GM12873 (cell line): Measurements from ENCODE around the gene SCG3.

Experiments
- CTCF ChIP-seq: IDR thresholded peaks from 2 replicates; pipeline ENCODE4 v1.5.1; 2012; ENCODE audit warnings: low read depth, mild to moderate bottlenecking, moderate library complexity, low read length, control low read depth; ENCODE audit not compliant: insufficient read depth; ENCODE audit errors: missing control alignments

SCG3 gene

DNA sequence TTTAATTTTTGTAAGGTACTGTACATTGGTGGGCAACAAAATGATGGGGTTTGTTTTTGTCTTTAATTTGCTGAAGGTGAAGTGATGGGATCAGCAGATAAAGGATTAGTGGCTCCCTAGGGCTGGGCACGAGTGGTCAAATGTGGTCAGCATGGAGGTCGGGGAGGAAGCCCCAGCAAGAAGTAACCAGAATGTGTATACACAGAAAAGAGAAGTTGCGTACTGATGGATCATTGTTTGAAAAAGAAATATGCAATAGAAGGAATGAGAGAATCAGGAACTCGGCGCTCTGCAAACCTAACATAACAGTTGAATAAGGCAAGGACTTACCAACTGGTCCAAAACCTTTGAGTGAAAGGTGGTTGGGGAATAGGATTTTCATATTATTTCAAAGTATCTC lies 71.6 kb downstream of the SCG3 start:
- no peak for TF ChIP-seq CTCF

DNA sequence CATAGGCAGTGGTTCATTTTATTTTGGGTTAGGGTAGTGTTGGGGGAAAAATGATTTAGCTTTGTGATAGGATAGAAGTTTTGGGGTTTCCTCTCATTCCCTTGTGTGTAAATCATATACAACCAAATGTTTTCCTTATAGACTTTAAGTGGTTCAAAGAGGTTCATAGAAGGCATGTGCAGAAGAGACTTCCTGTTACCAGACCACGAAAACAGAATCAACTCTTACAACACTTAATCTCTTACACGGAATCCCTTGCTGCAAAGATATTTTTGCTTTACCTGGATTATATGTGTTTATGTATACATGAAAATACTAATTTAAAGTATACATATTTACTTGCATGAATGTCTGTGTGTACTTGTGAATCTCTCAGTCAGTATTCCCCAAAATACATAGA lies 73.0 kb downstream of the SCG3 start:
- no peak for TF ChIP-seq CTCF

DNA sequence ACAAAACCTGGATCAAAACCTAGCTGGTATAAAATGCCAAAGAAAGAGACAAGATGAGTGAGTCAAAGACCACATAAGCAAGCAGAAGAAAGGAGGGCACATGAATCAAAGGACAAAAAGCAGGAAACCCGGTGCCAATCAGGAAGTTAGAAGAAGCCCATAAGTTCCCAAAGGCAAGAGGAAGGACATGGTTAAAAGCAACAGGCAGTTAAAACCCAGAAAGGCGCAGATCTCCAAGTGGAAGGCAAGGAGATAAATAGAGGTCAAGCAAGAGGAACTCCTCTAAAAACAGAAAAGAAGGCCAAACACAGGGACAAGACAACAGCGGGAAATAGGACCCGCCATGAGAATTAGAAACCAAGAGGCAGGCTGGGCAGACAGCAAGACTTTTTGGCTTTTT lies 74.5 kb downstream of the SCG3 start:
- TF ChIP-seq CTCF, result no peak

DNA sequence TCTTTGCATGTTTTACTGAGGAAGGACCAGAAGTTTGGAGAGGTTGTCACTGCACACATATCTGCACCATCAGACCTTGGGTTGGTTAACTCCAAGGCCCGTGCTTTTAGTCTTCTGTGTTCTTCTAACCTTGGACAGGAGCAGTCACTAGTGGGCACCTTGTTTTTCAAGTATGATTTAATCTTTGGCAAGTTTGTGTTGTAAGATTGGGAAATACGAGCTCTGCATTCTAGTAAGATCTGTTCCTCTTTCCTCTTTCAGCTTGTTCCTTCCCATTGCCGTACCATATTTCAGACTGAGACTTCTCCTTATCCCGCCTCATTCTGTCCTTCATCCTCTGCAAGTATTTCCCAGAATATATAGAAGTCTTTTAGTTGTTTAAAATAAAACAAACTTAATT lies 75.2 kb downstream of the SCG3 start:
- no peak for TF ChIP-seq CTCF

DNA sequence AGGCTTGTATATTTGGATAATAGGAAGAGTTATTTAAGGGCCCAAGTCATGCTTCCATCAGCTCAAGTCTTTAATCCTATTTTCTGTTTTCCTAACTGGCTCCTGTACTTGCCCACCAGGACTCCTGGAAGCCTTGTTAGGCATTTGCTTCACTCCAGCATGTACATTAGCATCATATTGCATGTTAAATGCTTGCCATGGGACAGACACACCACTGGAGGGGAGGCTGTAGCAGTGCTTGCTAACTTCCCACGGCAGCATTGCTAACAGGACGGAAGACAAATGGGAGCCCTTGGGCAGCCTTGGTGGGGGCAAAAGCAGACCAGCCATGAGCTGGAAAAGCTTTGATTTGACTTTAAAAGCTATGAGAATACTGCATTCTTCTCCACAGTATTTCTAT lies 76.1 kb downstream of the SCG3 start:
- TF ChIP-seq CTCF, result no peak

DNA sequence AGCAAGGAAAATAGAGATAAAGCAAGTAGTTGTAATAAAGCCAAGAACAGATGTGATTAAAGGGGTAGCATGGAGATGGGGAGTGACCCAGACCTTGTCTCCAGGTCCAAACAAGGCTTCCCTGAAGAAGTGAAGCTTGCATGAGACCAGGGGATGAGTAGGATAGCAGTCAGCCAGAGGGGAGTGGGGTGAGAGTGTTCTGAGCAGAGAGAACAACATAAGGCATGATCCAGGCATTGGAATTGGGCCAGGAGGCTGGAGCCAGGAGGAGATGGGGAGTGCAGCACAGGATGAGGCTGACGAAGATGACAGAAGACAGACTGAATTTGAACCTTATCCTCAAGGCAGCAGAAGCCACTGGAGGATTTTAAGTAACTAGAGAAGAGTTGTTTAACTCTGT lies 77.3 kb downstream of the SCG3 start:
- TF ChIP-seq CTCF, result no peak

- peak; percentile 55 for TF ChIP-seq CTCF
These were observed 78.3 kb downstream of the SCG3 start for GRCh38 chr15:51759557-51760070.
